GM18507 (cell line): ENCODE measurements around the gene CPHXL.

ENCODE experiments used
- DNase-seq: peaks from one replicate; pipeline ENCODE4 v3.0.0; 2011; ENCODE audit warnings: low read depth; ENCODE audit not compliant: insufficient read length; ENCODE audit errors: extremely low spot score
- FAIRE-seq: peaks from 2 replicates; lab custom pipeline; 2011; peaks lifted over from hg19 to GRCh38; lab: Jason Lieb, UNC

CPHXL gene

DNA sequence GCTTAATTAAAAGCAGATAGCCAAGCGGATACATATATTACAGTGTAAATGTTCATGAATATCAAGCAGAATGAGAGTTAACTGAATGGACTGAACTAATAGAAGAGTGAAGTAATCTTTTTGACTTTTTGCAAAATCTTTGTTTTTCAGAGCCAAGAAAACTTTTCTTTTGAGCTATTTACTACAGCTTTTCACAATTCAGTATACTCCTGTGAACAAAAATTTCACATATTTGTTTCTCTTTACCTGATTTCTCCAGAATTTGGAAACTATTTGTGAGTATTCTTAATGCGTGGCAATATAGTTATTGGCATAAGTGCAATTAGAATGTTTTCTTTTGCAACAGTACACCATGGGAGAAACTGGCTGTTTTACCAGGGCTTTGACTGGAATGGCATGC is 15.9 kb downstream of the CPHXL start:
- DNase-seq = no peak
- FAIRE-seq = no peak

GRCh38 chr16:75703306-75703705 is 23.0 kb downstream of the CPHXL start:
- DNase-seq (no peak), FAIRE-seq (no peak)

DNA sequence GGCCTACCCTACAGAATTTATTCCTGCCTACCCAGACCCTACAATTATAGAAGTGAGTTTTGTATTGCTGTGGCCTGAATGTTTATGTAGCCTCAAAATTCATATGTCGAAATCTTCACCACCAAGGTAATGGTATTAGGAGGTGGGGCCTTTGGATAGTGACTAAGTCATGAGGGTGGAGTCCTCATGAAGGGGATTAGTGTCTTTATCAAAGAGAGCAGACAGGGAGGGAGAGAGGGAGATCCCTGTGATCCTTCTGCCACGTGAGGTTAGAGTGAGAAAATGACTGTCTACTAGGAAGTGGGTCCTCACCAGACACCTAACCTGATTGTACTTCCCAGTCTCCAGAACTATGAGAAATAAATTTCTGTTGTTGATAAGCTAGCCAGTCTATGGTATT is 24.0 kb downstream of the CPHXL start:
- no peak for DNase-seq
- FAIRE-seq = no peak

DNA sequence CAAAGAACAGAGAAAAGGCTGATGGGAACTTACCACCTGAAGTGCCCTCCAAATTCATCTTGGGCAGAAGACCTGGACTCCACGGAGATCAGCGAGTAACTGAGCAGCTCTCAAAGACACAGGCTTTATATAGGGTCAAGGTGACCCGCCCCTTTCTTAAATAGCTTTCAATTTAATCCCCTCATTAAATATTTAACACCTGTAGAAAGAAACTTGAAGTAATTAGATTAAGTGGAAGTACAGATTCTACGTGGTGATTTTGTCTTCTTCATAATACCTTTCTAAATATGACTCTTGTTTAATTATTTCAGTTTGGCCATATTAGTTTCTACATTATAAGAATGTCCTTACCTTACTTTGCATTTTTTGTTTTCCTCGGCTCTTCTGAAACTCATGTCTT is 24.9 kb downstream of the CPHXL start, which contains the start of gene DUXB:
Gene DUXB (minus strand): TSS at position 101 of the 400 bp plus-strand sequence. CDS start 43 bp downstream, at position 58.
- FAIRE-seq = no peak
- DNase-seq = no peak

GRCh38 chr16:75697571-75697970 is 28.7 kb downstream of the CPHXL start:
- DNase-seq = no peak
- FAIRE-seq = no peak

DNA sequence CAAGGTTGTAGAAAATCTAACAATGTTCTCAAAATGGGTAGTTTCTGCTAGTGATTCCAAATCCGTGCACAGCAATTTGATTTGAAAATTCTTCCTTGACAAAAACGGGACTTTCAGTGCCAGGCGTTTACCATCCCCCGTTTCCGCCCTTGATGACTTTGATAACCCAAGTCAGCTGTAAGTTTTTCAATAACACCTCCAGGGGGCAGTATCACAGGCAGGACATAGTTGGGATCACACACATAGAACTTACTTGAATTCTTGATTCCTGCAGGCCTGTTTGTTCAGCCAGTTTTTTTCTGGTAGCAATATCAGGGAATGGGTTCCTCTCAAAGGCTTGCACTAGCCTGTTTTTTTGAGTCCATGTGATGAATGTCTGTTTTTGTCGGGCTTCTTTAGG is 30.6 kb downstream of the CPHXL start:
- FAIRE-seq (no peak), DNase-seq (no peak)

GRCh38 chr16:75687361-75687760 is 38.9 kb downstream of the CPHXL start:
- DNase-seq (no peak), FAIRE-seq (no peak)

DNA sequence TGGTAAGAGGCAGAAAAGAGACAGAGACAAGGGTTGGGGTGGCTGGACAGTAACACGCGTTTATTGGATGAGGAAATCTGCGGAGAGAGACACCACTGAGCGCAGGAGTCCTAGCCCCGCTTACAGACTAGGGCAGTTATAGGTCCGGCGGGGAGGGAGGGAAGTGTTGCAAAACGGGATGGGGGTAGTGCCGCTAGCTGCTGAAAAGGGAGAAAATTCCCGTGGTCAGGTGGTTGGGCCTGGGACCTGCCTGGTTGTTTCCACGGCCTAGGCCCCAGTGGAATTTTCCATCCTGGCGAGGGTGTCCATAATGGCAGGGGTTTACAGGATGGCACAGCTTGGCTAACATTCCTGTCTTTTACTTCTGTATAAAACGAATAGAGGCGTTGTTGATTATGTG is 44.0 kb downstream of the CPHXL start:
- DNase-seq (no peak), FAIRE-seq (no peak)

DNA sequence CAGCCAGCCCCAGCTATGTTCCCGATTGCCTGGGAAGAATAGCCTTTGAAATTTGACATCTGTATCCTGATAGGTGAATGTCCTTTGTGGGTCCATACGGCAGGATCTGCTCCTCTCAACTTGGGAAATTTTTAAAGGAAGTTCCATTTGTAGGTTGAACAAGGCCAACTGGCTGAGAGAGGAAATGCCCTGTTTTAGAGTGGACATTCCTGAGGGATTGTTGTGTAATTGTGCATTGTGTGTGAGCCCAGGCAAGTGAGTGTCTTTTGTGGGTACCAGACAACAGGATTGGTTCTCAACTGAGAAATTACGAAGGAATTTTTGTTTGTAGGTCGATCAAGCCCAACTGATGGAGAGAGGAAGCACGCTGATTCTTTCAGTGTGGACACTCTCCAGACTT is 46.9 kb downstream of the CPHXL start:
- no peak for DNase-seq
- no peak for FAIRE-seq

DNA sequence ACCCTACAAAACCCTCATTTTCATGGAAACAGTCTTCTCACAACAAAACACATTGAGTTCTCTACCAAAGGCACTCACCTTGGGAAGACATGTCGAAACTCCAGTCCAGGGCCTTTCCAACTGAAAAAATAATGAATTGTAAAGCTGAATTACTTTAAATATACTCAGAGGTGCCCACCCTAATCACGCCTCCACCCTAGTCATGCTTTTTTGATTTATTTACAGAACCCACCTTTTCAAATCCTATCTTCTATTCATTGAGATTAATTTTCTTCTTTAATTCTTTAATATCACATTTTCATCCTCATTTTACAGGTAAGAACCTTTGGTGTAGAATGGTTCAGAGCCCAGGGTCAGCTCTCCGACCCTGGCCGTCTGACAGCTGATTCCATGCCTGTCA is 49.4 kb downstream of the CPHXL start, which contains the start of gene CPHXL2:
Gene CPHXL2 (minus strand): TSS at position 101 of the 400 bp plus-strand sequence. CDS start 10 bp downstream, at position 91.
- no peak for FAIRE-seq
- no peak for DNase-seq

DNA sequence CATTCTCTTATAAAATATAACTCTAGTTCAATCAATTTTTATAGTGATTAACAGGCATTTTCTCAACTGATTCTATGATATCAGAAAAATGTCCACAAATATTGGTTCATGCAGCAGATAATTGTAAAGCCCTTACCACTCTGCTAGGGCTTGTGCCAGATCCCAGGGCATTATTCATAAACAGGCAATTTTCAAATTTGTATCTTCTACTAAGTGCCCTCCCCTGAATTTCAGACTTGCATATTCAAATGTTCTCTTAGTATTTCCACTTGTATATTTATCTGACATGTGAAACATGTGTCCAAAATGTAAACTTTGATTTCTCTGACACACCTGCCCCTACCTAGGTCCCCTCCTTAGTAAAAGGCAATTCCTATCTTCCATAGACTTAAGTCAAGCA is 58.8 kb downstream of the CPHXL start:
- no peak for FAIRE-seq
- DNase-seq = no peak
